Lung (tissue), 12 donors: Measurements from ENCODE around the gene ATAD3B. TPM values are rescaled to one million over a fixed set of nuclear protein-coding genes. Genes with fewer than 3 reads are reported as not detected.
A peak's percentile ranks its signal among the peaks of the same experiment; 100 is the strongest.

Experiments
- ATAC-seq: fragments of 200-7000 bp; cut with Tn5 transposase; one replicate; pipeline ENCODE4 v1.9.1; 2020; ENCODE audit warnings: moderate number of reproducible peaks; ENCODE audit not compliant: insufficient read depth, low FRiP score
- DNase-seq, 3 donors: peaks; one replicate each; pipeline ENCODE4 v3.0.0-alpha.2; 2013 to 2017
- H3K27ac ChIP-seq, 2 donors: one replicate each; pipeline ENCODE4 v1.5.1; 2013; ENCODE audit warnings: mild to moderate bottlenecking in 2 of 2, moderate library complexity in 2 of 2, control low read depth in 1 of 2, inconsistent platforms in 1 of 2, low read depth in 1 of 2, low read length in 1 of 2
- H3K27me3 ChIP-seq, 3 donors: one replicate each; pipeline ENCODE4 v1.5.1; 2013; ENCODE audit warnings: low read length in 2 of 3; ENCODE audit not compliant: control insufficient read depth in 3 of 3, insufficient read depth in 3 of 3
- H3K36me3 ChIP-seq, 4 donors: one replicate each; pipeline ENCODE4 v1.5.1; 2013; ENCODE audit warnings: low read length in 4 of 4, mild to moderate bottlenecking in 1 of 4, moderate library complexity in 1 of 4; ENCODE audit not compliant: control insufficient read depth in 4 of 4, insufficient read depth in 4 of 4
- H3K4me1 ChIP-seq, 5 donors: one replicate each; pipeline ENCODE4 v1.5.1; 2013; ENCODE audit warnings: low read length in 5 of 5, mild to moderate bottlenecking in 2 of 5, moderate library complexity in 1 of 5; ENCODE audit not compliant: control insufficient read depth in 5 of 5, insufficient read depth in 5 of 5
- H3K4me3 ChIP-seq: one replicate; pipeline ENCODE4 v1.5.1; 2013; ENCODE audit warnings: mild to moderate bottlenecking, control low read depth, moderate library complexity
- H3K9ac ChIP-seq, 2 donors: one replicate each; pipeline ENCODE4 v1.5.1; 2013; ENCODE audit warnings: low read length in 2 of 2, control low read depth in 1 of 2; ENCODE audit not compliant: insufficient read depth in 1 of 2
- H3K9me3 ChIP-seq, 4 donors: one replicate each; pipeline ENCODE4 v1.5.1; 2013; ENCODE audit warnings: low read length in 3 of 4, mild to moderate bottlenecking in 1 of 4, moderate library complexity in 1 of 4; ENCODE audit not compliant: control insufficient read depth in 4 of 4, insufficient read depth in 3 of 4
- WGBS, 2 donors: extraction: QIAGEN DNeasy Blood & Tissue Kit; methylation state at CpG; one replicate each; pipeline ENCODE4 v1.1.7; 2013; 5-methylcytosine and 5-hydroxymethylcytosine counted together
- polyA plus RNA-seq, 2 donors: library from polyadenylated mRNA; stranded (reverse); fragments of 200-250 nt; gene quantifications; one replicate each; pipeline ENCODE4 v1.2.1, GENCODE V29; 2013
- total RNA-seq, 2 donors: library from RNA; depleted of rRNA in 1 of 2; stranded (reverse); fragments of >200 nt in 1 of 2; gene quantifications; one replicate each; pipeline ENCODE4 v1.2.1, GENCODE V29; 2014 to 2021
- TF ChIP-seq, protein P1 (sequence below): IDR thresholded peaks from 2 replicates; pipeline ENCODE4 v1.5.1; 2012; ENCODE audit warnings: mild to moderate bottlenecking; ENCODE audit errors: control extremely low read depth, extremely low read depth
- donor health status: control.
- donor health status: control.
- donor health status: Bipolar disorder and iron deficiency.
- donor health status: healthy.
- donor health status: DM: yes; HTN: yes; CAD: no.

Gene ATAD3B
- total and polyA plus RNA-seq, 4 donors = 21.6 to 39.0 (median 28.0) TPM

DNA sequence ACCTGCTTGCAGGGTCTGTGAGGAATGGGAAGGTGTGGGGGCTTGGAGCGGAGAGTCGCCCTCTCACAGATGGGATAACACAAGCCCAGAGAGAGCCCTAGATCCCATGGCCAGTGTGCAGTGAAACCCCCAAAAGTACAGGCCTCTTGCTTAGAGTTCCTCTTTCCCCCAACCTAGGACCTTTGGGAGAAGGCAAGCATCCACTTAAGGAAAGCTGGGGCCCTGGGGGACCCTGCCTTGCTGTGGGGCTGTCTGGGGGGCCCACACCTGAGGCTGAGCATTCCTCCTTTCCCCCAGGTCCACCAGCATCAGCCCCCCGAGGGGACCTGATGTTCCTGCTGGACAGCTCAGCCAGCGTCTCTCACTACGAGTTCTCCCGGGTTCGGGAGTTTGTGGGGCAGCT is 34.9 kb upstream of the ATAD3B start:
- ATAC-seq (no peak), DNase-seq (no peak)
- Histone ChIP-seq H3K4me1 (peaks cover 0 to 61% (median 44%) of the 10 kb centered on the region in 5 donors), H3K27me3 (no peaks in the 10 kb centered on the region), H3K4me3 (peak overlapping the region; percentile 14), H3K9me3 (no peaks in the 10 kb centered on the region), H3K27ac (peak overlapping the region in 1 of 2 donors; percentile 12), H3K9ac (no peak overlapping the region), H3K36me3 (peaks cover 0 to 5% (median 0%) of the 10 kb centered on the region in 4 donors)
- TF ChIP-seq, protein P1, sequence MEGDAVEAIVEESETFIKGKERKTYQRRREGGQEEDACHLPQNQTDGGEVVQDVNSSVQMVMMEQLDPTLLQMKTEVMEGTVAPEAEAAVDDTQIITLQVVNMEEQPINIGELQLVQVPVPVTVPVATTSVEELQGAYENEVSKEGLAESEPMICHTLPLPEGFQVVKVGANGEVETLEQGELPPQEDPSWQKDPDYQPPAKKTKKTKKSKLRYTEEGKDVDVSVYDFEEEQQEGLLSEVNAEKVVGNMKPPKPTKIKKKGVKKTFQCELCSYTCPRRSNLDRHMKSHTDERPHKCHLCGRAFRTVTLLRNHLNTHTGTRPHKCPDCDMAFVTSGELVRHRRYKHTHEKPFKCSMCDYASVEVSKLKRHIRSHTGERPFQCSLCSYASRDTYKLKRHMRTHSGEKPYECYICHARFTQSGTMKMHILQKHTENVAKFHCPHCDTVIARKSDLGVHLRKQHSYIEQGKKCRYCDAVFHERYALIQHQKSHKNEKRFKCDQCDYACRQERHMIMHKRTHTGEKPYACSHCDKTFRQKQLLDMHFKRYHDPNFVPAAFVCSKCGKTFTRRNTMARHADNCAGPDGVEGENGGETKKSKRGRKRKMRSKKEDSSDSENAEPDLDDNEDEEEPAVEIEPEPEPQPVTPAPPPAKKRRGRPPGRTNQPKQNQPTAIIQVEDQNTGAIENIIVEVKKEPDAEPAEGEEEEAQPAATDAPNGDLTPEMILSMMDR = no peak
- 81 to 89% methylated on average over 7 of the region's 7 CpGs for WGBS, 2 donors

DNA sequence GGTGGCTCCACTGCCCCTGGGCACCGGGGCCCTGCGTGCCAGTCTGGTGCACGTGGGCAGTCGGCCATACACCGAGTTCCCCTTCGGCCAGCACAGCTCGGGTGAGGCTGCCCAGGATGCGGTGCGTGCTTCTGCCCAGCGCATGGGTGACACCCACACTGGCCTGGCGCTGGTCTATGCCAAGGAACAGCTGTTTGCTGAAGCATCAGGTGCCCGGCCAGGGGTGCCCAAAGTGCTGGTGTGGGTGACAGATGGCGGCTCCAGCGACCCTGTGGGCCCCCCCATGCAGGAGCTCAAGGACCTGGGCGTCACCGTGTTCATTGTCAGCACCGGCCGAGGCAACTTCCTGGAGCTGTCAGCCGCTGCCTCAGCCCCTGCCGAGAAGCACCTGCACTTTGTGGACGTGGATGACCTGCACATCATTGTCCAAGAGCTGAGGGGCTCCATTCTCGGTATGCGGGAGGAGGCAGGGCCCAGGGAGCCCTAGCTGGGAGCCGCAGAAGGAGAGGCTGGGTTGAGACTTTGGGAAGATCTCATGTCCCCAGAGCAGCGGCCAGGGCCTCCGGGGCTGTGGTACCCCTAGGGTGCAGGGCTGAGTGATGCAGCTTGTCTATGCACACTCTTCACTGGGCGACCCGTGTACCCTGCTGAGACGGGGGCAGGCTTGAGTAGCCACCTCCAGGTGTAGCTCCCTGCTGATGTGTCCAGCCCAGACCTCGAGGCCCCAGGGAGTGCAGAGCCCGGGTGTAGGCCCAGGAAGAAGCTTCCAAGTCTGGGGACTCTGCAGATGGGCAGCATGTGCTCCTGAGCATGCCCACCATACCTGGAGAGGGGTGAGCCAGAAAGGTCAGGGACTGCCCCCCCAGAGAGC is 34.3 kb upstream of the ATAD3B start:
- Histone ChIP-seq H3K9me3 (no peaks in the 10 kb centered on the region), H3K9ac (no peak overlapping the region), H3K4me3 (no peak overlapping the region), H3K27ac (no peak overlapping the region), H3K4me1 (peaks cover 0 to 57% (median 41%) of the 10 kb centered on the region in 5 donors), H3K27me3 (no peaks in the 10 kb centered on the region), H3K36me3 (peaks cover 0 to 5% (median 0%) of the 10 kb centered on the region in 4 donors)
- TF ChIP-seq, protein P1 = no peak
- ATAC-seq (no peak), DNase-seq (no peak)
- 72 to 84% methylated on average over 31 of the region's 31 CpGs for WGBS, 2 donors

DNA sequence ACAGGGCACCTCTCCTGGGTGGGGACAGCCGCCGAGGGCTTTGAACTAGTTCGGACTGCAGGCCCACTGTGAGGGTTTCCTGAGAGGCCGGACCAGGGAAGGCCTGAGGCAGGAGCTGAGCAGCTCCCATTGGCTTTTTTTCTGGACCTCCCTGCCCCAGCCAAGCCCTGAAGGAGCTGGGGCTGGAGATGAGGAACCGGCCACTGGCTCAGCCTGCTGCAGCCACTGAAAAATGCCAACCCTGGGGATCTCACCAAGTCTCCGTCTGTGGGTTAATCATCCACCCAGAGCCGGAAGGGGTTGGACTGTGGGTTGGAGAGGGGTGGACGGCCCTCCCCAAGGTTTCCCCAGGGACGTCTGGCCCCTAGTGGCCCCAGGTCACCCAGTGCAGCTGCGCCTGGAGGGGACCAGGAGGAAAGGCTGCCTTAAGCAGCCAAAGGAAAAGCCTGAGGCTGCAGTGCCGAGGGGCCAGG is 33.6 kb upstream of the ATAD3B start:
- no peak overlapping the region for H3K9ac ChIP-seq
- no peak overlapping the region for H3K27ac ChIP-seq
- ATAC-seq = no peak

More for the DNA sequence above, 33.6 kb upstream of the ATAD3B start:
- TF ChIP-seq, protein P1 = no peak
- no peaks in the 10 kb centered on the region for H3K9me3 ChIP-seq
- peaks cover 0 to 50% (median 34%) of the 10 kb centered on the region in 5 donors for H3K4me1 ChIP-seq
- peak in 2 of 3 donors; percentile 66 to 74 for DNase-seq
- 69% methylated on average over 11 of the region's 11 CpGs for WGBS, 2 donors
- H3K4me3 ChIP-seq = no peak overlapping the region
- H3K36me3 ChIP-seq = peaks cover 0 to 5% (median 0%) of the 10 kb centered on the region in 4 donors
- no peaks in the 10 kb centered on the region for H3K27me3 ChIP-seq
